ENCODE results near the gene RPL19.
A peak's percentile ranks its signal among the peaks of the same experiment; 100 is the strongest.

Gene RPL19

GRCh38 chr17:39224778-39225307, 24.8 kb downstream of the RPL19 start:
- DNase-seq, result no peak

DNA sequence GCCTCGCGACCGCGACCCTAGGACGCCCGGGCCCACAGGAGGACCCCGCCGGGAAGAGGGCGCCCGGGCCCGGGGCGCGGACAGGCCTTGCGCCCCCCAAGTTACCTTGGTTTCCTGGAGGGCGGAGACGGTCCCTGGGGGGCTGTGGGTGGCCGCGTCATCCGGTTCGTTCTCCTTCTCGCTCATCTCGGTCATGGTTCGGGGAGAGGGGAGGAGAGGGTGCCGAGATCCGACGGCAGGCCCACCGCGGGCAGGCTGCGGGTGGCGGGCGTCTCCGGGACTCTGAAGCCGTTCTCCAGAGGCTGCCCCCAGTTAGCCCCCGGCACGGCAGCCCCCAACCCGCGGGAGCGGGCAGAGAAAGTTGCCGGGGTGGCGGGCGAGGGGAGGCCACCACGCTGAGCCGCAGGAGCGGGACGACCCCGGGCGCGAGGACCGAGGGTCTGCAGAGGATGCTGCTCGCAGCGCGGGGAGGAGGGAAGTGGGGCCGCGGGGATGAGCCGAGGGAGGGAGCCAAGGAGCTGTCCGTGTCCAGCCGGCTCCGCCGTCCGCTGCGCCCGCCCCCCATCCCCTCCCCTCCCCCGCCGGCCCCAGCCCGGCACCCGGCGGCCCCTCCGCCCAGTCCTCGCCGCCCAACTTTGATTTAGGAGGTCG, 25.4 kb downstream of the RPL19 start, which contains the start of gene STAC2:
Gene STAC2 (minus strand): TSS at position 638 of the 651 bp plus-strand sequence. CDS start 443 bp downstream, at position 195.
- no peak for DNase-seq

DNA sequence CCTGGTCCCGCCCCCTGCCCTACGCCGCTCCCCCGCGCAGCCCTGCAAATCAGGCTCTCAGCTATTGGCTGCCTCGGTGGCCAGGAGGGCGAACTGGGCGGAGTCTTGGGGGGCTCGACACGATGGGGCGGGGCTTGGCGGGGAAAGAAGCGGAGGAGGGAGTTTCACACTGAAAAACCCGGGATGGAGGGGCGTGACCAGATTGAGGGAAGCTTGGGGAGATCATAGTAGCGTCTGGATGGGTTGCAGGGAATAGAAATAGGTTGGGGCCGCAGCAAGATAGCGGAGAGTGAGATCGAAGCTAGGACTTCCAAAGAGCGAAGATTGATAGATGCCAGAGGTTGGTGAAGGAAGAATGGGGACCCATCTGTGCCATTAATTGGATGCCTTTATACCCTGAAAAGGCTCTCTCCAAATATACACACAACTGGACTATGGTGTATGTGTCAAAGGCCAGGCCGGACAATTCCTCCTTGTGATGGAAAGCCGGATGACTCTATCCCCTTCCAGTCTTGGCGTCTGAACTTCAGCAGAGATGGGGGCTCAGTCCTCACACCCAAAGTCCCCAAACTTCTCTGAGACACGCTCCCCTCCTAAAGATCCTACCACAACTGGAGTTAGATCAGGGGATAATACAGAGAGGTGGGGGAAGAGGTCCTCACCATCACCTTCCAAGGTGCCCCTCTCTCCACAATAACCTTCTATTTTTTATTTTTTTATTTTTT, 26.0 kb downstream of the RPL19 start:
- DNase-seq, result peak in 2 of 5 experiments; percentile 37 to 45

GRCh38 chr17:39227364-39227919, 27.4 kb downstream of the RPL19 start:
- DNase-seq, result no peak

GRCh38 chr17:39229274-39229913, 29.3 kb downstream of the RPL19 start:
- no peak for DNase-seq

DNA sequence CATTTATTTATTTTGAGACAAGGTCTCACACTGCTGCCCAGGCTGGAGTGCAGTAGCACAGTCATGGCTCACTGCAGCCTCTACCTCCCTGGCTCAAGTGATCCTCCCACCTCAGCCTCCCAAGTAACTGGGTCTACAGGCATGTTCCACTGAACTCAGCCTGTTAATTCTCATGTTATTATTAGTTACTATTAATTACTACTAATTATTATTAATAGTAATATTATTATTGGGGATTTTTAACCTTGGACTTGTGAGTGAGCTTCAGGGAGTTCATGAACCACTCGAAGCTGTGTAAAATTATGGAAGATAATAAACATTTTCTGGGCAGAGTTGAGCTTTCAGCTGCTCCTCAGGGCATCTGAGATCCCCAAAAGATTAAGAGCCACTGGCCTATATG, 30.3 kb downstream of the RPL19 start:
- no peak for DNase-seq

DNA sequence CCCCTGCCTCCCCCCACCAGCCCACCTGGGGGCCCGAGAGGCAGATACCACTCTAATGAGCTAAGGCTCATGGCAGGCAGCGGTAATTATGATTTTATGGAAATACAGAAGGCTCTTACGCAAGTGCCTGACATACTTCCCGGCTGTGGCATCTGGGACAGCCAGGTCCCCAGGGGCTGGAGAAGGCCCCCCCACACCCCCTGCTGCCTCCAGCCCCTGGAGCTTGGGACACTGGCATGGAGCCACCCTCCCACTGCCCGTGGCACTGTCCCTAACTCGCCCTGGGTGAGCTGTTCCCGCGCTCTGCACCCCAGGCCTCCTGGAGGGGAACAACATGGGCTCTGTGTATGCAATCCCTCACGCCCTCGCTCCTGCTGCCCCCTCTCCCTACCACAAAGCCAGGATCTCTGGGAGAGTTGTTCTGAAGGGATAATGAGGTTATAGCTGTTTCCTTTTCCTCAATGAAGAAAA, 31.0 kb downstream of the RPL19 start:
- DNase-seq, result no peak

- peak in 4 of 5 experiments; percentile 31 to 63 (median 50) for DNase-seq
These were observed 31.8 kb downstream of the RPL19 start for GRCh38 chr17:39231591-39232551.

DNA sequence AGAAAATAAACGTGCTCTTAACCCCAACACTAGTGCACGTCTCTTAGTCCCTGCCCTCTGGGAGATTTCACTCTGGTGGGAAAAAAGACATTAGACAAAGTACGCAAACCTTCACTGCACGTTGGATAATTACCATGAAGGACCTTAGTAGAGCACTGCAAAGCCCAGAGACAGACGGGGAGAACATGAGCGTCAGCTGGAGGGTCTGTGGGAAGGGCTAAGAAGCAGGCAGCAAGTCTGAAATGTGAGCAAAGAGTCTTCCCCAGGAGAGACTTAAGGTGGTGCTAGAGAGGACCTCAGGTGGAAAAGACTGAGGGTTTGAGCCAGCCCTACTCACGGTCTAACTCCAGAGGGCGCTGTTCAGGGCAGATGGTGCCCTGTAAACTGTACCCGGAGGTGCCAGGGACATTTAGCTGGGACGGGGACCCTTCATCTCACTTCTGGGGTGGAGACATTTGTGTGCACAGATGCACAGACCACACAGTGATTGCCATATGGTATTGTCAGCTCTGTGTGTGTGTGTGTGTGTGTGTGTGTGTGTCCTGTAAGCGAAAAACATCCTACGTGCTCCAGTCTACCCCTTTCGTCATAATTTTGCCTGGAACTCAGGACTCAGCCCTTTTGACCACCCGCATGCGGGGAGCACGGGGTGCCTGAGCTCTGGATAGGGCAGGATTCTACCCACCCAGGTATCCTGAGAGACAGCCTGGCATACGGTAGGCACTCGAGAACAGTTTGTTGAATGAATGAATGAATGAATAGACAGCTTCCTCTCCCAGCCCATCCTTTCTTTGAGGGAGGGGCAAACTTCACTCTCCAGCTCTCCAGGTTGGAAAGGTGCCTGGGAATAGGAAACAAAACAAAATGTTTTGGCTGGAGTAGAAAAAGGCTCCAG, 35.7 kb downstream of the RPL19 start:
- peak in 2 of 5 experiments; percentile 41 to 85 for DNase-seq

DNA sequence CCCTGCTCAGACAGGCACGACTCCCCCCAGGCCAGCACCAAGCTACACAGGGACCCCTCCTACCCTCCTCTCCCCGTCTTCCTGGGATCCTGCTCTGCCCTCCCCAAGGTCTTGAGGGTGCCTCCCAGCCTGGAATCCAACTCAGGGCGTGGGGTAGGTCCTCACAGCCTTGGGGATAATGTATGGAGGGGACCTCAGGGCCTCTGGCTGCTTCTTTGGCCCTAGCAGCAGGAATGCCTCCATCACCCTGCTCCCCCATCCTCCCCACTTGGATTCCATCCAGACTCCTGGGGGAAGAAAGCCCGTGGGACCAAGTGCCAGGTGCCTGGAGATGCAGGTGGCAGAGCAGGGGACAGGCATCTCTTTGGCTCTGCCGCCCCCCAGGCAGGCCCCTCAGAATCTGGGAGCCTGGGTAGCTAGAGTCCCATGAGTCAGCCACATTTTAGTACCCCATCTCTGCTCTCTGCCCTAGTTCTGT, 36.4 kb downstream of the RPL19 start:
- no peak for DNase-seq

DNA sequence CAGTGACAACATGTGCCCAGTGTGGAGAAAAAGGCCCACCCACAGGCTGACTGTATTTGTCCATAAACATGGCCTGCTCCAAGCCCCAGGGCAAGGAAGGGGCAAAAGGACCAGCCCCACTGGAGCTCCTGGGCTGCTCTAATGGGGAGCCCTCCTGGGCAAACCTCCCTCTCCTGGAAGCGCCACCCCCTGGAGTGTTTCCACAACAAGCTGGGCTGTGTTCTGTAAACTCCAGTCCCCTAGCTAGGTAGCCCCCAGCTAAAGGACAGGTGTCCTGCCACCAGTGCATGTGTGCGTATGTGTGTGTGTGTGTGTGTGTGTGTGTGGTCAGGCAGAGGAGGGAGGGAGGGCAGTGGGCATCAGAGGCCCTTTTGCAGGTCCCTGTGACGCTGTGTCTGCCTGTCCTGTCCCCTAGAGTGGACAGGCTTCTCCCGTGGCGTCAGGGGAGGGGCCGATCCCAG, 36.9 kb downstream of the RPL19 start:
- DNase-seq, result no peak

DNA sequence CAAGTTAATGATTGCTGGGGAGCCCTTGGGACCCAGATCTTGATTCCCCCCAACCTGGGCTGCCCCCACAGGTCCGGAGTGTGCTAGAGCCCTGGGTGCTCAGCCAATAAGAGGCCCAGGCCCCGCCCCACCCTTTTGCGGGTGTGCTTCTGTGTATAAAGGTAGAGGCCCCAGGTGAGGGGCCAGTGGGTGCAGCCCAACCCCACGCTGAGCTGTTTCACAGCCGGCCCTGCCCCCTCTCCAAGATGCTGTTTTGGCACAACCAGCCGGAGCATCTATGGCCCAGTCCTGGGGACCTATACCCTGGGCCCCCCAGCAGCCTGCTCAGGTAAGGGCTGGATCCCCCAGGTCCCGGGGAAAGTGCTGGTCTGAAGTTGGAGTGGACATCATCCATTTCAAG, 37.5 kb downstream of the RPL19 start:
- no peak for DNase-seq

DNA sequence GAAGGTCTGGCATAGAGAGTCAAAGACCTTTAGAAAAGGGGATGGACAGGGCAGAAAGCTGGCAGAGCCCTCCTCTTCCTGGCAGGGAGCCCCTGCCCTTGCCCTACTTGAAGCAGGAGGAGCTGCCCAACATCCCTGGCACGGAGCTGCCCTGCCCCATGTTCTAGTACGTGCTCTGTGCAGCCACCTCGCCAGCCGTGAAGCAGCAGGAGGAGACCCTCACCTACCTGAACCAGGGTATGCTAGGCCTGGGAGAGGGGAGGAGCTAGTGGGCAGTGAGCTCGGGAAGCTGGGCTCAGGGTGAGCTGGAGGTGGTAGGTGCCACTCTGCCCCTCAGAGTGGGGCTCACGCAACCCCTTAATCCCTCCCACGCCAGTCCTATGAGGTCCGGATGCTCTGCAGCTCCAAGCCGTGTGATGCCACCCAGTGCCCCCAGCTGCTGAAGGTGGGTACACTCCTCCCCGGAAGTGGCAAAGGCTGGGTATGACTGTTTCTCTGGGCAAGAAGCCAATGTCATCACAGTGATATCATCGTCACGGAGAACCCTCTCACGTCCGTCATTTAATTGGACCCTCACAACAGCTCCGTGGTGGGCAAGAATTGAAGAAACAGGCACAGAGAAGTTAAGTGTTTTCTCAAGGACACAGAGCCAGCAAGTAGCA, 38.4 kb downstream of the RPL19 start:
- DNase-seq, result peak; percentile 56 to 97 (median 80)

DNA sequence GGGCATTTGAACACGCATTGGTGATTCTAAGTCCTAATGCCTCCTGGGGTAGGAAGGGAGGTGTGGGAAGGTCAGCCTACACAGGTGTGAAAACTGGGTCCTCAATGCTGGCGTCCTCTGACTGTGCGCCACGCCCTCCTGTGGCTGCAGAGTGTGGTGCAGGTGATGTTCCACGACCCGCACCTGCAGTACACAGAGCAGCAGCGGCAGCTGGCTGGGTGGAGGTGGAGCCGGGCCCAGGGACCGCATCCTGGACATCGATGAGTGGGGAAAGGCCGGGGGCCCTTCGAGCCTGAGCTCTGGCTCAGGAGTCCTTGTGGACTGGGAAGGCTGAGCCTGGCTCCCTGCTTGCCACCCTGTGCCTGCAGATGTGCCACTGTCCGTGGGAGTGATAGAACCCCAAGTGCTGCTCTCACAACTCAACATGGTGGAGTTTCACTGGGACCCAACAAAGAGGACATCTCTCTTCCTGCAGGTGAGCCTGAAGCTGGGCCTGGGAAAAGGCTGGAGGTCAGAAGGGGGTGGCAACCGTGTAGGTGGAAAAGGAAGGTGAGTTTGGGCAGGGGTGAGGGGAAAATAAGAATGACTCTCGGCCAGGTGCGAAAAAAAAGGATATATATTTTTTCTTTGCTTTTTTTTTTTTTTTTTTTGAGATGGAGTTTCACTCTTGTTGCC, 39.7 kb downstream of the RPL19 start:
- peak; percentile 44 to 80 (median 59) for DNase-seq

DNA sequence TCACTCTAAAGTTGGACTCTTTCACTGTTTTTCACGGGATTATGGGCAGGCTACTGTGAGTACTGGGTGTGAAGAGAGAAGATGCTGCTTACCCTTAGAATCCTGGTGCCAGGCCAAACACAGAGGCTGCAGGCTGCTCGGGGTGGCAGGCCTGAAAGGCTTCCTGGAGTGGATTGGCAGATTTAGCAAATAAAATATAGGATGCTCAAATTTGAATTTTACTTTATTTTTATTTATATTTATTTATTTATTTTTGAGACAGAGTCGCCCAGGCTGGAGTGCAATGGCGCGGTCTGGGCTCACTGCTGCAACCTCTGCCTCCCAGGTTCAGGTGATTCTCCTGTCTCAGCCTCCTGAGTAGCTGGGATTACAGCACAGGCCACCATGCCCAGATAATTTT, 40.5 kb downstream of the RPL19 start:
- no peak for DNase-seq

GRCh38 chr17:39243155-39243554, 43.1 kb downstream of the RPL19 start:
- no peak for DNase-seq

- peak in 1 of 5 experiments; percentile 40 for DNase-seq
These were observed 44.0 kb downstream of the RPL19 start for GRCh38 chr17:39244016-39244599.
